Glutamatergic neuron (in vitro differentiated cells): ENCODE data around the gene KCNQ1. TPM values are rescaled to one million over a fixed set of nuclear protein-coding genes. Genes with fewer than 3 reads are reported as not detected.

Source experiments
- DNase-seq: peaks from one replicate; pipeline ENCODE4 v3.0.0; 2022
- H3K27ac Mint-ChIP-seq: one replicate; pipeline ENCODE4 v1.8.0; 2020; ENCODE audit warnings: mild to moderate bottlenecking, mixed read lengths, inconsistent platforms; ENCODE audit not compliant: unreplicated experiment
- H3K27me3 Mint-ChIP-seq: one replicate; pipeline ENCODE4 v1.8.0; 2020; ENCODE audit warnings: mild to moderate bottlenecking, moderate library complexity, mixed read lengths, inconsistent platforms; ENCODE audit not compliant: unreplicated experiment
- H3K36me3 Mint-ChIP-seq: one replicate; pipeline ENCODE4 v1.8.0; 2020; ENCODE audit warnings: mild to moderate bottlenecking, mixed read lengths, inconsistent platforms; ENCODE audit not compliant: unreplicated experiment
- H3K4me1 Mint-ChIP-seq: one replicate; pipeline ENCODE4 v1.8.0; 2020; ENCODE audit warnings: mild to moderate bottlenecking, low read depth, mixed read lengths, inconsistent platforms; ENCODE audit not compliant: unreplicated experiment
- H3K4me3 Mint-ChIP-seq: one replicate; pipeline ENCODE4 v1.8.0; 2020; ENCODE audit warnings: mild to moderate bottlenecking, mixed read lengths, inconsistent platforms; ENCODE audit not compliant: unreplicated experiment
- H3K9me3 Mint-ChIP-seq: one replicate; pipeline ENCODE4 v1.8.0; 2020; ENCODE audit warnings: mild to moderate bottlenecking, moderate library complexity, mixed read lengths, inconsistent platforms; ENCODE audit not compliant: unreplicated experiment
- CTCF ChIP-seq: fragments of 200-600 bp; sonication (generic); IDR thresholded peaks from one replicate; pipeline ENCODE4 v1.5.0; 2021; ENCODE audit not compliant: partially characterized antibody, unreplicated experiment
- total RNA-seq: library from RNA; stranded (reverse); fragmentation: NEBNext Ultra II Directional; extraction: Animal tissue kit (Norgen Biotek cat#: 25700); gene quantifications from one replicate; pipeline ENCODE4 v1.2.1, GENCODE V29; 2021; ENCODE audit not compliant: unreplicated experiment

KCNQ1 gene
- total RNA-seq, 1 donor from 2014 or later: 0.44 TPM

DNA sequence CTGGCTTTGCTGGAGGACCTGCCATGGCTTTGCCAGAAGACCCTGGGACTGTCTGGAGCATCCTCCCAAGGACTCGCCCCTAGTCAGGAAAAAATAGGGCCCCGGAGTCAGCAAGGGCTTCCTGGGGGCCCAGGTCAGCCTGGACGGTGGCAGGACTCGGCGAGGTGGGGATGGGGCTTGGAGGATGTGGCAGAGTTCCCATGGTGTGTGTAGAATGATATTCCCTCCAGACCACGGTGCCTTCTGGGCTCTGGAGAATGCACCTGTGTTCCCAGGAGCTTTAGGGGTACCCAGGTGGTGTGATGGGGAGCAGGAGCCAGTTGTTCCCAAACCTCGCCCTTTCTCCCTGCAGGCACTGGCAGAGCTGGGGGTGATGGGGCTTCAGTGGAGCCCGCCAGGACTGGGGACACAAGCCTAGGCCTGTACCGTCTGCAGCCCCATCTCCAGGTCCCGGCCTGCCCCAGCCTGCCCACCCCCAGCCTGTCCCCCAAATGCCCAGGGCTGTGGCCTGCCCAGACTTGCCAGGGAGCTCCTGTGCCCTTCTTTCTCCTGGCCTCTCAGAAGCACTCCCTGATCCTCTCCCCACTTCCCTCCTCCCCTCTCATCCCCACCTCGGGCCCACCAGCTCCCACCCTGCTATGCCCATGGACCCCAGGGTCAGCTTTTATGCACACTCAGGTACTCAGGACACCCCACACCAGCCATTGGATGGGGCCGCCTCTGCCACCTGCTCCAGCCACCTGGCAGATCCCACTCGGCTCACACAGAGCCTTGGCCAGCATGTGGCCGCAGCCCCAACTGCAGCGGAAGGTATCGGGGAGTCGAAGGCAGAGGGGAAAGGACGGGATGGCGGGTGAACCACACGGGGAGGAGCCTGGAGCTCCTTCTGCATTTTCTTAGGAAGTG lies 358.6 kb downstream of the KCNQ1 start:
- H3K4me3 Mint-ChIP-seq: no peak overlapping the region
- peak; percentile 22 for DNase-seq
- H3K36me3 Mint-ChIP-seq: peaks cover 12% of the 10 kb centered on the region
- H3K27ac Mint-ChIP-seq: no peak overlapping the region
- H3K4me1 Mint-ChIP-seq: peaks cover 25% of the 10 kb centered on the region
- peaks cover 8% of the 10 kb centered on the region for H3K9me3 Mint-ChIP-seq
- no peak for TF ChIP-seq CTCF
- peaks cover 3% of the 10 kb centered on the region for H3K27me3 Mint-ChIP-seq

DNA sequence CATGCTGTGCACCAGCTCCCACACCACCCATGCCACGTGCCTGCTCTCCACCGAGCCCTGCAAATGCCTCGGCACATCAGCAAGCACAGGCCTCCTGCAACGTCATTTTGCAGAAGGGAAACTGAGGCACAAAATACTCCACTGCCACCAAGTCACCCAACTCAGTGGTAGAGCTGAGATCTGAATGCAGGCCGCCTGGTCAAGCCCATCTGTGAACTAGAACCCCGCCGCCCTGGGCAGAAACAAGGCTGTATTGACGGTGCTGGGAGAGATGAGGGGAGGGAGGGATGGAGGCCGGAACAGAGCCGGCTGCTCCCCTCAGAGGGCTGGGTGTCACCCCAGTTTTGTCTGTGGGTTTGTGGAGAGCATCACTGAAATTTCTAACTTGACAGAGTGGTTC lies 359.4 kb downstream of the KCNQ1 start:
- peaks cover 4% of the 10 kb centered on the region for H3K36me3 Mint-ChIP-seq
- no peak overlapping the region for H3K4me3 Mint-ChIP-seq
- peaks cover 7% of the 10 kb centered on the region for H3K9me3 Mint-ChIP-seq
- H3K27me3 Mint-ChIP-seq: peaks cover 3% of the 10 kb centered on the region
- TF ChIP-seq CTCF: no peak
- H3K4me1 Mint-ChIP-seq: peaks cover 24% of the 10 kb centered on the region
- DNase-seq: peak; percentile 12
- peak overlapping the region; percentile 28 for H3K27ac Mint-ChIP-seq

DNA sequence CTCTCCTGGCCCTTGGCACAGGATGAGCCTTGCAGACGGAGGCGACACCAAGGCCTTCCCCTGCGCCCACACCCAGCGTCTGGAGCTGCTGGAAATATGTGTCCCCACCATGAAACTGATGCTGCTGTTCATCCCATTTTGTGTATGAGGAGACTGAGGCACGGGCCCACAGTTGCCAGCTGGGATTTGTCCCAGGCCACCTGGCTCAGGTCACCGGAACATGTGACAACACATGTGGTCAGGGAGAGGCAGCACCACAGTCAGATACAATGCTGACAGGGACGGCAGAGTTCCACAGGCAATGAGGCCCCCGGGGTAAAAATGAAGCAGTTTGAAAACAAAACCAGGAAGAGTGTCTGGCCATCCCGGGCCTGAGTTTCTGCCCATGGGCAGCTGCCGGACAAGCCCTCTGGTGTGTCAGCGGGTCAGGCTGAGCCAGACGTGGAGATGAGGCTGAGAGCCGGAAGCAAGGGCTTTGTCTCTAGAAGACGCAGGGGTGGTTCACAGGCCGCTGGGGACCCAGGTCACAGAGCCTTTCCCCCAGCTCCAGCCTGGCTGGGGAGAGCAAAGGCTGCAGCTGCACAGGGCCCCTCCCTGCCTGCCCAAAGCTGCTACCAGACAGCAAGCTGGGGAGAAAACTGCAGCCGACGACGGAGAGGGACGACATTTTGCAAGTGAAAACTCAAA lies 360.0 kb downstream of the KCNQ1 start:
- peak; percentile 31 for DNase-seq
- H3K4me1 Mint-ChIP-seq: peaks cover 22% of the 10 kb centered on the region
- H3K27me3 Mint-ChIP-seq: peaks cover 3% of the 10 kb centered on the region
- no peak for TF ChIP-seq CTCF
- H3K36me3 Mint-ChIP-seq: peaks cover 6% of the 10 kb centered on the region
- H3K9me3 Mint-ChIP-seq: peaks cover 3% of the 10 kb centered on the region
- H3K4me3 Mint-ChIP-seq: no peak overlapping the region
- peak overlapping the region; percentile 76 for H3K27ac Mint-ChIP-seq

DNA sequence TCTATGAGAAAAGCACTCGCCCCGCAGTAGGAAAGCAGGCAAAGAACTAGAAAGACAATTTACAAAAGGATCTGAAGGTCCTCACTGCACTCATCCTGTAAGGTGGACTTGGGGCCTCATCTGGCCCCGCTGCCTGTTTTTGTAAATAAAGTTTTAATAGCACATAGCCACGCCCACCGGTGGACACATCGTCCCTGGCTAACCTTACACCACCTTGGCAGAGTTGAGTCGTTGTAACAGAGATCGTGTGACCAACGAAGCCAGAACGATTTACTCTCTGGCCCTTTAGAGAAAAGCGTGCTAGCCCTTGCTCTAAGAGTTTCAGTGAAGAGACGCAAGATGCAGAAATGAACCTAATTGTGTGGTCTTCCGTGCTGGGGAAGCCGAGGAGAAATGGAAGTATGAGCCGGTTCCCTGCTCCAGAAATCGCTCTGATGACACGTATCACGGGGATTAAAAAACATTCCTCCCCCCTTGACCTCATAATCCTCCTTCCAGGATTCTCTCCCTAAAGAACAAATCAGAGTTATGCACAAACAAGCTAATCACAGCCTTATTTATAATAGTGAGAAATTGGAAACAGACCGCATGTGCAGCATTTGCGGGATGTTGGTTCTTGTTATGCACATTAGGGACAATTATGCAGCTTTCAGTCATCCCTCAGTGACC lies 360.7 kb downstream of the KCNQ1 start:
- H3K4me3 Mint-ChIP-seq: no peak overlapping the region
- TF ChIP-seq CTCF: no peak
- peaks cover 22% of the 10 kb centered on the region for H3K4me1 Mint-ChIP-seq
- H3K27me3 Mint-ChIP-seq: peaks cover 3% of the 10 kb centered on the region
- no peak for DNase-seq
- peaks cover 3% of the 10 kb centered on the region for H3K9me3 Mint-ChIP-seq
- H3K27ac Mint-ChIP-seq: no peak overlapping the region
- peaks cover 10% of the 10 kb centered on the region for H3K36me3 Mint-ChIP-seq
